ENCODE results near the gene PEF1. TPM values are rescaled to one million over a fixed set of nuclear protein-coding genes. Genes with fewer than 3 reads are reported as not detected.
"Not testable (repeated sequence)": the region's sequence is repeated elsewhere in the genome, so short reads cannot be mapped to it uniquely, and the experiment has no call there.

Gene PEF1
- polyA plus RNA-seq, 1 donor from 2014 or later: 79.2 TPM

DNA sequence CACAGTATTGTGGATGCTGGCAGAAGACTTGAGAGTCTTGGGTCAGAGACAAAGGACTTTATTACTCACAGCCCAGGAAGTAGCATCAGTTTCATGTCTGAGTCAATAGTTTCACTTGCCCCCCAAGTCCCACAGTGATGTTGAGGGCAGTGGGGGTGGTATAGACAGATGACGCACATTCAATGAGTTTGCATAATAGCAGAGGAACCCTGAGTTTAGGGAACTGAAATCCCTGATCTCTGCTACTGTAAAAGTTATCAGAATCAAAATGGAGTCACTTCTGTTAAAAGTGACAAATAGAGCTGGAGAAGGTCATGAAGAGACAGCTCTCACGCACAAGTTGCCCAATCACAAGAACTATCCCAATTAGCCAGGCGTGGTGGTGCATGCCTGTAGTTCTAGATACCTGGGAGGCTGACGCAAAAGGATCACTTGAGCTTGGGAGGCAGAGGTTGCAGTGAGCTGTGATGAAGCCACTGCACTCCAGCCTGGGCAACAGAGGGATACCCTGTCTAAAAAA lies 38.7 kb downstream of the PEF1 start:
- Mint-ChIP-seq H3K4me1 (peaks cover 7 to 9% (median 8%) of the 10 kb centered on the region in 3 donors), H3K36me3 (no peaks in the 10 kb centered on the region), H3K4me3 (no peak overlapping the region), H3K27me3 (no peaks in the 10 kb centered on the region), H3K27ac (no peak overlapping the region), H3K9me3 (no peaks in the 10 kb centered on the region)

DNA sequence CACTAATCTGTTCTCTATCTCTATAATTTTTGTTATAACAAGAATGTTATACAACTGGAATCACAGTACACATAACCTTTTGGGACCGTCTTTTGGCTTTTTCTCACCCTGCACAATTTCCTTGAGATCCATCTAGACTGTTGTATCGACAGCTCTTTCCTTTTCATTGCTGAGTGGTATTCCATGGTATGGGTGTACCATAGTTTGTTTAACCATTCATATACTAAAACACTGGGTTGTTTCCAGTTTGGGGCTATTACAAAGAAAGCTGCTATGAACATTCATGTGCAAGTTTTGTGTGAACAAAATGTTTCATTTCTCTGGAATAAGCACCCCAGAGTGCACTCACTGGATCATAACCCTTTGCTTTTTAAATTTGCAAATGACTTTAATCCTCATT lies 42.6 kb downstream of the PEF1 start:
- H3K9me3 Mint-ChIP-seq: no peaks in the 10 kb centered on the region
- no peak overlapping the region for H3K27ac Mint-ChIP-seq
- H3K4me1 Mint-ChIP-seq: peaks cover 7 to 9% (median 8%) of the 10 kb centered on the region in 3 donors
- no peaks in the 10 kb centered on the region for H3K36me3 Mint-ChIP-seq
- H3K4me3 Mint-ChIP-seq: no peak overlapping the region
- no peaks in the 10 kb centered on the region for H3K27me3 Mint-ChIP-seq

GRCh38 chr1:31600641-31601040 lies 44.0 kb downstream of the PEF1 start:
- no peaks in the 10 kb centered on the region for H3K36me3 Mint-ChIP-seq
- H3K4me3 Mint-ChIP-seq: no peak overlapping the region
- no peaks in the 10 kb centered on the region for H3K27me3 Mint-ChIP-seq
- no peak overlapping the region for H3K27ac Mint-ChIP-seq
- no peaks in the 10 kb centered on the region for H3K9me3 Mint-ChIP-seq
- peaks cover 0 to 1% (median 0%) of the 10 kb centered on the region in 3 donors for H3K4me1 Mint-ChIP-seq

GRCh38 chr1:31598980-31599379 lies 45.7 kb downstream of the PEF1 start:
- Mint-ChIP-seq H3K27ac (no peak overlapping the region), H3K4me3 (no peak overlapping the region), H3K27me3 (no peaks in the 10 kb centered on the region), H3K4me1 (peaks cover 0 to 2% (median 0%) of the 10 kb centered on the region in 3 donors), H3K9me3 (no peaks in the 10 kb centered on the region), H3K36me3 (no peaks in the 10 kb centered on the region)

- no peaks in the 10 kb centered on the region for H3K27me3 Mint-ChIP-seq
- H3K36me3 Mint-ChIP-seq: no peaks in the 10 kb centered on the region
- no peak overlapping the region for H3K27ac Mint-ChIP-seq
- no peak overlapping the region for H3K4me3 Mint-ChIP-seq
- H3K9me3 Mint-ChIP-seq: no peaks in the 10 kb centered on the region
- peaks cover 0 to 2% (median 0%) of the 10 kb centered on the region in 3 donors for H3K4me1 Mint-ChIP-seq
Observed at GRCh38 chr1:31596737-31597097, 48.0 kb downstream of the PEF1 start.

GRCh38 chr1:31595836-31596736 lies 48.6 kb downstream of the PEF1 start:
- Mint-ChIP-seq H3K9me3 (no peaks in the 10 kb centered on the region), H3K4me3 (no peak overlapping the region), H3K27ac (no peak overlapping the region)

DNA sequence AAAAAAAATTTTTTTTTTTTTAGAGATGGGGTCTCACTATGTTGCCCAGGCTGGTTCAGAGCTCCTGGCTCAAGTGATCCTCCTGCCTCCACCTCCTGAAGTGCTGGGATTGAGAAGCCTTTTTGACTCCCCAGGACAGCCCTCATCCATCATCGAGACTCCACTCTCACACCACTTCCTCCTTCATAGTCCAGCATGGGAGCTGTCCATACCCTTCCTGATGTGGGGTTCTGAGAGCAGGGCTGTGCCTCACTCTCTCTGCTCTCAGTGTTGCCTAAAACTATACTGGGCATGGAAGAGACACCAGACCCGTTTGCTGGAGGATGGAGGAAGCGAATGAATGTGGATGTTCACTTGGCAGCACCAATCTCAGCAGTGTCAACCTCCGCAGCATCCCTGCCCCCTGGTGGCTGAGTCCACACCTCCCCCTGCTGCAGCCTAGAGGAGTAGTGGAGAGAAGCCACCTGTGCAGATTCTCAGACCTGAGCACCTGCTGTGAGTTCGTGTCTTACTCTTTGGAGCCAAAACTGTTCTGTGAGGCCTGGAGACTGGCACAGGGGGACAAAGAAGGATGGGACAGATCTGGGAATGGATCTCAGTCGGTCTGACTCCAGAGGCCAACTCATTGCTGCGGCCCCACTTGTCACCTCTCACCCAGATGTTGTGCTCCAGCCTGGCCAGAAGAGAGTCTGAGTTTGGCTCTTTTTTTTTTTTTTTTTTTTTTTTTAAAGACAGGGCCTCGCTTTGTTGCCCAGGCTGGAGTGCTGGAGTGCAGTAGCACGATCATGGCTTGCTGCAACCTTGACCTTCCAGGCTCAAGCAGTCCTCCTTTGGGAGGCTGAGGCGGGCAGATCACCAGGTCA lies 50.7 kb downstream of the PEF1 start:
- Mint-ChIP-seq H3K4me3 (no peak overlapping the region), H3K4me1 (peaks cover 0 to 4% (median 2%) of the 10 kb centered on the region in 3 donors), H3K9me3 (no peaks in the 10 kb centered on the region), H3K27ac (no peak overlapping the region), H3K36me3 (no peaks in the 10 kb centered on the region), H3K27me3 (peaks cover 8% of the 10 kb centered on the region)

More at GRCh38 chr1:31595836-31596736, 48.6 kb downstream of the PEF1 start:
- H3K27me3 Mint-ChIP-seq: no peaks in the 10 kb centered on the region
- peaks cover 0 to 2% (median 0%) of the 10 kb centered on the region in 3 donors for H3K4me1 Mint-ChIP-seq
- no peaks in the 10 kb centered on the region for H3K36me3 Mint-ChIP-seq

- Mint-ChIP-seq H3K27me3 (peaks cover 9% of the 10 kb centered on the region), H3K4me3 (no peak overlapping the region), H3K4me1 (peaks cover 0 to 4% (median 2%) of the 10 kb centered on the region in 3 donors), H3K36me3 (no peaks in the 10 kb centered on the region), H3K9me3 (no peaks in the 10 kb centered on the region), H3K27ac (no peak overlapping the region)
Observed at GRCh38 chr1:31593136-31593665, 51.5 kb downstream of the PEF1 start.

GRCh38 chr1:31592132-31592531 lies 52.5 kb downstream of the PEF1 start:
- Mint-ChIP-seq H3K9me3 (no peaks in the 10 kb centered on the region), H3K4me1 (peaks cover 0 to 4% (median 2%) of the 10 kb centered on the region in 3 donors), H3K27me3 (peaks cover 16% of the 10 kb centered on the region), H3K36me3 (no peaks in the 10 kb centered on the region), H3K27ac (no peak overlapping the region), H3K4me3 (no peak overlapping the region)

GRCh38 chr1:31591425-31592093 lies 53.1 kb downstream of the PEF1 start:
- no peak overlapping the region for H3K4me3 Mint-ChIP-seq
- H3K27me3 Mint-ChIP-seq: peaks cover 16% of the 10 kb centered on the region
- no peak overlapping the region for H3K27ac Mint-ChIP-seq
- H3K4me1 Mint-ChIP-seq: peaks cover 0 to 4% (median 2%) of the 10 kb centered on the region in 3 donors
- no peaks in the 10 kb centered on the region for H3K36me3 Mint-ChIP-seq
- H3K9me3 Mint-ChIP-seq: no peaks in the 10 kb centered on the region

DNA sequence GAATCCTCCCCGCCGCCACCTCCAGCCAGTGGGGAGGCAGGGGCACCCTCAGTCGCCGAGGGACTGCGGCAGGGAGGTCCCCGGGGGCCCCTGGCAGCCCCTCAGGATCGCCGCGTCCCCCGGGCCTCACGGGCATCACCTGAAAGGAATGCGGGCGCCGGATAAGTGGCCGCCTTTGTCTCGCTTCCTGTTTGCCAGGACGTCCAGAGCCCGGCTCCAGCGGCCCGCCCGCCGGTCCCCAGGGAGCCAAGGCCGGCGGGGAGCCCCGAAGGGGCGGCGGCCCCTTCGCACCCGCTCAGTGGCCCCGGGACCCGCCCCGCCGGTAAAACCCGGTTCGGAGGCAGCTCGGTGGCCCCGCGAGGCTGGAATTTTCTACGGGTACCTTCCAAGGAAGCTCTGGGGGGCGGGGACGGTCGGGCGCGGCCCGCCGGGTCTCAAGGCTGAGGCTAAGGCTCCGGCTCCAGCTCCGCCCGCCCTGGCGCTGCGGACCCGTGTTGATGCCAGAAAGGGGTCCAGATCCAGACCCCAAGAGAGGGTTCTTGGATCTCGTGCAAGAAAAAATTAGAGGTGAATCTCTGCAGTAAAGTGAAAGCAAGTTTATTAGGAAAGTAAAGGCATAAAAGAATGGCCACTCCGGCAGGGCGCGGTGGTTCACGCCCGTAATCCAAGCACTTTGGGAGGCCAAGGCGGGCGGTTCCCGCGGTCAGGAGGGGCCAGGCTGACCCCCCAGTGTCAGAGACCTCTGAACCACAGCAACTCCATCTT lies 55.7 kb downstream of the PEF1 start:
- Mint-ChIP-seq H3K9me3 (no peaks in the 10 kb centered on the region), H3K36me3 (no peaks in the 10 kb centered on the region), H3K27ac (no peak overlapping the region), H3K4me3 (no peak overlapping the region), H3K27me3 (peaks cover 16% of the 10 kb centered on the region), H3K4me1 (peaks cover 0 to 2% (median 2%) of the 10 kb centered on the region in 3 donors)

DNA sequence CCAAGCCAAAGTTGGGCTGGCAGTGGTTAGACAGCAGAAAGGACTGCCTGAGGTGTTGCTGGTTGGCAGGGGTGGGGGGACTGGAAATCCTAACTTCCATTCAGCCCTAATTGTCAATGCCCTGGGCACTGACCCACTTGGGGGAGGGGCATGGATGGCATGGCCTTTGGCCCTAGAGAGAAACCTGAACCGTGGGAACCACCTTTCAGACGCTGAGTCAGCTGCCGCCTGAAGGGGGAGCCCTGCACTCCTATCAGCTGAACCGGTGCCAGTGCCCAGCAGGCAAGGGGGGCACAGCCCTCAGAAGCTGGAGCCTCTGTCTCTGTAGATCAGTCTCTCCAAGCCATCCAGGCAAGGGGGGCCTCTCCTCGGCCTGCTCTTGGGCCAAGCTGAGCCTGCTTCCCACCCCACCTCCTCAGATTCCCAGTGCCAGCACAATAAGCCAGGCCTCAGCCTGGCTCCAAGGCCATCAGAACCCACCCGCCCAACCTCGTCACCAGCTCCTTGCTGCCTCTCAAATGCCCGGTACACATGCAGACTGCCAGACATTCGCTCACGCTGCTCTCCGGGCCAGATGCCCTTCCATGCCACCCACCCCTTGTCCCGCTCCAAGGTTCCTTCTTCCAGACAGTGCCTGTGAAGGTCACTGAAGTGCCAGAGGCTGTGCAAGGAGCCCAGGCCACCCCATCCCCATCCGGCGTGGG lies 56.8 kb downstream of the PEF1 start:
- peaks cover 0 to 2% (median 2%) of the 10 kb centered on the region in 3 donors for H3K4me1 Mint-ChIP-seq
- peak overlapping the region in 1 of 3 donors; percentile 53 for H3K27ac Mint-ChIP-seq
- peaks cover 16% of the 10 kb centered on the region for H3K27me3 Mint-ChIP-seq
- H3K9me3 Mint-ChIP-seq: no peaks in the 10 kb centered on the region
- peak overlapping the region in 2 of 4 donors; percentile 47 to 84 for H3K4me3 Mint-ChIP-seq
- H3K36me3 Mint-ChIP-seq: no peaks in the 10 kb centered on the region

- not testable (repeated sequence) for H3K9me3 Mint-ChIP-seq, H3K27ac Mint-ChIP-seq, H3K4me3 Mint-ChIP-seq, H3K4me1 Mint-ChIP-seq, H3K36me3 Mint-ChIP-seq
- peaks cover 16% of the 10 kb centered on the region for H3K27me3 Mint-ChIP-seq
Observed at GRCh38 chr1:31587328-31587699, 57.4 kb downstream of the PEF1 start.

Measured in IgD-negative memory B cell (primary cell).